Retinal pigment epithelial cell (primary cell): ENCODE data around the gene RABL6.

Experiments used
- DNase-seq: peaks from one replicate; pipeline ENCODE4 v3.0.0-alpha.2; 2010; ENCODE audit warnings: low read depth
- H3K4me3 ChIP-seq: 2 replicates; pipeline ENCODE4 v1.5.1; 2011; ENCODE audit warnings: mild to moderate bottlenecking, low read length, control low read depth, moderate library complexity
- CTCF ChIP-seq: conservative IDR thresholded peaks from 2 replicates; pipeline ENCODE4 v1.5.1; 2011; ENCODE audit warnings: low read depth, low read length, control low read depth, inconsistent platforms

The RABL6 gene

DNA sequence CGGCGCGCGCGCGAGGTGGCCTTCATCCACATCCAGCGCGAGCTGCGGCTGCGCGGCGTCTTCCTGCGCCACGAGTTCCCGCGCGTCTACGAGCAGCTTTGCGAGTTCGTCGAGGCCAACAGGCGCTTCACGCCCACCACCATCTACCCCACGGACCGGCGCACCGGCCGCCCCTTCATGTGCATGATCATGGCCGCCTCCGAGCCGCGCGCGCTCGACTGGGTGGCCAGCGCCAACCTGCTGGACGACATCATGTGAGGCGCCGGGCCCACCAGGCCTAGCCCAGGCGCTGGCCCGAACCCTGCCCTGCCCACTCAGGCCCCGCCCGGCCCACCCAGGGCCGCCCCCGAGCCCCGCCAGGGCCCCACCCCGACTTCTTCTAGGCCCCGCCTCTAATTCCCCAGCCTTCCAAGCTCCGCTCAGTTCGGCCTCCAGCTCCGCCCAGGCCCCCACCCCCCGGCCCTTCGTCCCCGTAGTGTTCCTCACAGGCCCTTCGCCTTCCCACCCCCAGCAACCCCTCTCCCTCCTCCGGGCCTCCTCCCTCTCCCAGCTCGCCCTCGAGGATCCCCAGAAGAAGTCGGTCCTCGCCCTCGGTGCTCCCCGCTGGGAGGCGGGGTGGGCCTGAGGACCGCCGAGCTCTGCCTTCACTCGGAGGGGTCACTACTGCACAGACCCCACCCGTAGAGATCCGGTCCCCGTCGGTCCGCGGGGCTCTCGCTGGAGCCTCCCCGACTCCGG, 39.5 kb downstream of the RABL6 start:
- DNase-seq, result no peak
- TF ChIP-seq CTCF, result no peak
- peak overlapping the region; percentile 84 for H3K4me3 ChIP-seq

- peak overlapping the region; percentile 84 for H3K4me3 ChIP-seq
- no peak for TF ChIP-seq CTCF
- no peak for DNase-seq
Observed at GRCh38 chr9:136847826-136848392, 40.2 kb downstream of the RABL6 start.

DNA sequence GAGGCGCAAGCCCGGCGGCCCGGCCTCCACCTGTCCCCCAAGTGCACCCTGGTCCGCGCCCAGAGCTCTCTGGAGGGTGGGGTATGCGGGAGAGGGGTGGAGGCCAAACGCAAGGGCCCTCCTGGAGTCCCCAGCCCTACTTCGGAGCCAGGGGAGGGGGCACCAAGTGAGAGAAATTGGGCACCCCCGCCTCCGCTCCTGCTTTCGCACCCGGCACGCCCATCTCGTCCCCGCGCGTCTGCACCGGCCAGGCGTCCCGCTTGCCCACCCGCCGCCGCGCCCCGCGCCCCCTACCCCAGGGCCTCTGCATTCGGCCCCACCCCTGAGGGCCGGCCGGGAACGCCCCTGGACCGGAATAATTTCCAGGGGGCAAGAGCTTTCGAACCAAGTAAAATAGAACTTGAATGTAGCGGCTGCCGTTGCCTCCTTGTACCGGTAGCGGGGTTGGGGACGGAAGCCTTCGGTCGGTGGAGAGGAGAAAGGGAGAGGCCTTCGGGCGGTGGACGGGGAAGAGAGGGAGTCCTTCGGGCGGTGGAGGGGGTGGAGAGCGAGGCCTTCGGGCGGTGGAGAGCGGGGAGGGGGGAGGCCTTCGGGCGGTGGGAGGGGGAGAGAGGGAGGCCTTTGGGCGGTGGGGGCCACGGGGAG, 40.8 kb downstream of the RABL6 start:
- peak overlapping the region; percentile 84 for H3K4me3 ChIP-seq
- no peak for DNase-seq
- no peak for TF ChIP-seq CTCF

- no peak for TF ChIP-seq CTCF
- peak; percentile 95 for DNase-seq
- peak within 1 kb of the TSS; percentile 84 for H3K4me3 ChIP-seq
Observed at GRCh38 chr9:136849038-136849959, 41.6 kb downstream of the RABL6 start, which contains the start of gene PHPT1. Gene PHPT1, plus strand, starts transcription at chr9:136849409. Its CDS starts 22 bp downstream, at chr9:136849431.

DNA sequence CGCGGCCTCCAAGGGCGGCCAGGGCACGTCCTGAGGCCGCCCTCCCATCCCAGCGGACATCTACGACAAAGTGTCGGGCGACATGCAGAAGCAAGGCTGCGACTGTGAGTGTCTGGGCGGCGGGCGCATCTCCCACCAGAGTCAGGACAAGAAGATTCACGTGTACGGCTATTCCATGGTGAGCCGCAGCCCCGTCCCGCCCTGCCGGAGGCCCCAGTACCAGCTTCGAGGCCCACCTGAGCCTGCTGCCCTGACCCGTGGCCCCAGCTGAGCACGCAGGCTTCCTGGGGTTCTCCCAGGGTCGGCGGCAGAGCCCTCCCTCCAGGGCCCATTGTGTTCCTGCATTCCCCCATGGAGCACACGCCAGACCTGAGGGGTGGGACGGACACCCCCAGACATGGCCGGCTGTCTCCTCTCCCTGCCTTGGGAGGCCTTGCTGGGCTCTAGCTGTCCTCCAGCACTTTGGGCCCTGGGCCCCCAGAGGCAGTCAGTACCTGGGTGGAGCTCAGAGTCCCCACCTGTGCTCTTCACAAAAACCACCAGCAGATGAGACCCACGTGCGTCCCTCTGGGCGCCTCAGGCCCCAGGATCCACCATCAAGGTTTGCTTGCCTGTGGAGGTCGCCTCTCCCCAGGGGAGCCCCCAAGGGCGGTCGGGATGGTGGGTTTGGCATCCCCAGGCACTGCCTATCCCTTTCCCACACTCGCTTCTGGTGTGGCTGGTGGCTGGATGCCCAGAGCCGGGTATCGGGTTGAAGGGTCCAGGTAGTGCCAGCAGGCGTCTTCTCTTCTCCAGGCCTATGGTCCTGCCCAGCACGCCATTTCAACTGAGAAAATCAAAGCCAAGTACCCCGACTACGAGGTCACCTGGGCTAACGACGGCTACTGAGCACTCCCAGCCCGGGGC, 42.5 kb downstream of the RABL6 start:
- no peak for DNase-seq
- H3K4me3 ChIP-seq, result peak overlapping the region; percentile 84
- no peak for TF ChIP-seq CTCF
